ENCODE data around the gene SH3GLB1.

Gene SH3GLB1

DNA sequence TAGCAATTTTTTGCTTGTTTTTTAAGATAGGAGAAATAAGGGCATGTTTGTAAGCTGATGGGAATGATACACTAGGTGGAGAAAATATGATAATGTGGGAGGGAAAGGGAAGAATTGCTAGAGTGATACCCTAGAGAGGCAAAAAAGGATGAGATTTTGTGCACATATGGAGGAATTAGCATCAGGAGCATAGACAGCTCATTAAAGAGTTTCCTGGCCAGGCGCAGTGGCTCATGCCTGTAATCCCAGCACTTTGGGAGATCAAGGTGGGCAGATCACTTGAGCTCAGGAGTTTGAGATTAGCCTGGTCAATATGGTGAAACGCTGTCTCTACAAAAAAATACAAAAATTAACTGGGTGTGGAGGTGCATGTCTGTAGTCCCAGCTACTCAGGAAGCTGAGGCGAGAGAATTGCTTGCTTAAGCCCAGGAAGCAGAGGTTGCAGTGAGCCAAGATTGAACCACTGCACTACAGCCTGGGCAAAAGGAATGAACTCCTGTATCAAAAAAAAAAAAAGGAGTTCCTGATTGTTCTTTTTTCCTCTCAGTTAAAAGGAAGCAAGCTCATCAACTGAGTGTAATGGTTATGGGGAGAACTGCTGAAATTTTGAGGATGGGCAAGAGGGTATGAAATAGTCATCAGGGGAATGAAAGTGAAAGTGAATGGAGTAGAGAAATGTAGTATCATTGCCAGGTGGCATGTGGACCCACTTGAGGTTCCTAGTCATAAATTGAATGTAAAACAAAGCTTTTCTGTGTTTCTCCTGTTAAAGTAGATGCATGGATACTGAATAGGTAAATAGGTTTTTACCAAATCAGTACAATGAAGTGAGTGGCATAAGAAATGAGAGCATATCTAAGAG is 35.5 kb downstream of the SH3GLB1 start:
- no peak for DNase-seq

- DNase-seq: no peak
Observed at GRCh38 chr1:86741947-86742572, 37.7 kb downstream of the SH3GLB1 start.

- no peak for DNase-seq
Observed at GRCh38 chr1:86747304-86747703, 42.9 kb downstream of the SH3GLB1 start.

DNA sequence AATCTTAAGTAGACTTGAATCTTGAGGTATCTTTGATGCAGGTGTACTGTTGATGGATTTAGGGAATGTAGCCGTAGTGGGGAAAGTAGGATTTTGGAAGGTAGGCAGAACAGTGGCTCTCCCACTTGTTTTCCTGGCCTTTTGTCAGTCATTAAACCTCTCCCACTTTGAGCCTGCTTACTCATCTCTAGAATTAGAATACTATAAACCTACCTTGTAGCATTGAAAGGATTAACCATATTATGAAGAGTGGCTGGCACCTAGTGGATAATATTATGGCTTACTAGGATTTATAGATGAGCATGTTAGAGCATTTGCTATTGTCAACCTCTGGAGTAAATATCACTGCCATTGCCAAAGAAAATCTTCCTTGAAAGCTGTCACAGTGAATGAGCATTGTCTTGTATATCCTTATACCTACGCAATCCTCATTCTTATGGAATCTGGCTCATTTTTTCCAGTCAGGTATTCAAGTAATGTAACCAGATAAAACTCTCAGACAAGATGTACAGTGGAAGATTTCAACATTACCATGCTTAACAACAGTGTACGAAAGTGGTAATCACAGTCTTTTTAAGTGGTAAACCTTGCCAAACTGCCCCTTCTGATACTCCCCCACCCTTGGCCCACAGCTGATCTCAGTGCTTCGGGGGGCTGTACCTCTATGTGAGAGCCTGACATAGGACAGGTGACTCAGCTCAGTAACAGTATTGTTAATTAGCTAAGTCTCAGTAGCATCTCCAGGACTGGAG is 44.4 kb downstream of the SH3GLB1 start:
- DNase-seq: peak; percentile 65

GRCh38 chr1:86750076-86750475 is 45.7 kb downstream of the SH3GLB1 start:
- no peak for DNase-seq

- no peak for DNase-seq
Observed at GRCh38 chr1:86750530-86750929, 46.2 kb downstream of the SH3GLB1 start.

DNA sequence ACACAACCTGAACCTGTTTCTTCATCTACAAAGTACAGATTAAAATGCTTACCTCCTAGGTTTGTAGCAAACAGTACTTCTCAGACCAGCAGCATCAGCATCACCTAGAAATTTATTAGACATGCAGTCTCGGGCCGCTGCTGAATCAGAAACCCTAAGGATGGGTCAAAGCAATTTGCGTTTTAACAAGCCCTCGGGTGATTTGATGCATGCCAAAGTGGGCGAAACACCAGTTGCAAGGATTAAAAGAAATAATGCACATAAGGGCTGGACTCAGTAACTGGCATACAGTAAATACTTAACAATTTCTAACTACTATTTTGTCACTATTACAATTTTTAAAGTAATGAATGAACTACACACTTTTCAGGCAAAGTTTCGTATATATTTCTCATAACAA is 47.5 kb downstream of the SH3GLB1 start:
- DNase-seq: no peak

DNA sequence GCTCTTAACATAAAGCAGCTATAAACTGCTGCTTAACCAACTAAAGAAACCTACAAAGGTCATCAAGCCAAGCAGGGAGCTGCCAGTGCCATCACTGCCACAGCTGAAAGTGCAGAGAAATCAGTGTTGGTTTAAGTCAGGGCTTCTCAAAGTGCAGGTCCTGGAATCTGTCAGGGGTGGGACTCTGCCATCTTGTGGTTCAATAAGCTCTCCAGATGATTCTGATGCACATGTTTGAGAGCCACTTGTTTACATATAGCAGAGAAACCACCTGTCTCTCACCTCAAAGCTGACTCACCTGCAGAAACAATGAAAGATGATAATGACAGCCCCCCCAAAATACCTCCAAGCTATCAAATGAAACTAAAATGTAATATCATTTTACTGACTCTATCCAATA is 49.3 kb downstream of the SH3GLB1 start:
- DNase-seq: no peak

GRCh38 chr1:86754265-86754974 is 50.0 kb downstream of the SH3GLB1 start:
- no peak for DNase-seq

- no peak for DNase-seq
Observed at GRCh38 chr1:86756062-86756406, 51.7 kb downstream of the SH3GLB1 start.

DNA sequence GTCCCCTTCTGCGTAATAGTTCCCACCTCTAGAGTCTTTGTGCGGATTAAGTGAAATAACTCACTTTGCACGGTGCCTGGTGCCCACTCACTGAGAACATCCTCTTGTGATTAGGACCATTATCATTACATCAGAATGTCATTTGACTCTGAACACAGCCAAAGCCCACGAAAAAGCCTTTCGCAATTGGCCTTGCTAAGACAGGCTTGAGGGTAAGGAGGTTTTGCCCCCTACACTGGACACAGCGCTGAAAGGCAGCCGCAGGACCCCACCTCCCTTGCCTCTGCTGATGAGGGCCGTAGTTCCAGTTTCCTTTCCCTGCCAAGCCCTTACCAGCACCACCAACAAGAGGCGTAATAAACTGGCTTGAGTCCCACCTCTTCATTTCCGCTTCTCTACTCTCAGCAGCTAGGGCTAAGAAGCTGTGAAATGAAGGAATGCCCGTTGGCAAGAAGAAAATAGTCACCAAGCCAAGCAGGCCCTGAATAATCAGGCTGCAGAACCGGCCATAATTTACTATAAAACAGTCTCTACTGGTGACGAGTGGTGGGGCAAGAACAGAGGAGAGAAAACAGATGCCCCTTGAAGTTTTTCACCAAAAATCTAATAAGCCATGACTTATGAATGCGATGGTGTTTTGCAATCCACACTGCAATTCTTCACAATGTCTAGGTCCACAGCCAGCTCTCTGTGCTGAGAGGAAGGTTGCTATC is 53.1 kb downstream of the SH3GLB1 start:
- no peak for DNase-seq

- no peak for DNase-seq
Observed at GRCh38 chr1:86758570-86758969, 54.2 kb downstream of the SH3GLB1 start.

GRCh38 chr1:86760199-86760598 is 55.8 kb downstream of the SH3GLB1 start:
- no peak for DNase-seq

DNA sequence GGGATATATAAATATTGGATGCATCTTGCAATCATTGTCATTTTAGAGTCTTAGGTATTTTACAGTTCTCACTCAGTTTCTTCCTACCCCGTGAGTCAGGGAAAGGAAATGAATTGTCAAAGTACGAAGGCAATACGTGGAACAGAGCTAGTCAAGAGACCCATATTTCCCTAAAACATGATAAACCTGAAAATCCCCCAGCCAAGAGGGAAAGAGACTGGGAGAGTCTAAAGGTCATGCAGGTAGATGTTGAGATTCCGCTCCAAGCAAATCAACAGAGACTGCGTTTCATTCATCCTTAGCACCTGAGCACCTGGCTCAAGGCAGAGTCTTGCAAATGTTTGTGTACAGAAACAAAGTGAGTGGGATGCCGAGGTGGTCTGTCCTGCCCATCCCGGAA is 58.0 kb downstream of the SH3GLB1 start:
- DNase-seq: no peak

DNA sequence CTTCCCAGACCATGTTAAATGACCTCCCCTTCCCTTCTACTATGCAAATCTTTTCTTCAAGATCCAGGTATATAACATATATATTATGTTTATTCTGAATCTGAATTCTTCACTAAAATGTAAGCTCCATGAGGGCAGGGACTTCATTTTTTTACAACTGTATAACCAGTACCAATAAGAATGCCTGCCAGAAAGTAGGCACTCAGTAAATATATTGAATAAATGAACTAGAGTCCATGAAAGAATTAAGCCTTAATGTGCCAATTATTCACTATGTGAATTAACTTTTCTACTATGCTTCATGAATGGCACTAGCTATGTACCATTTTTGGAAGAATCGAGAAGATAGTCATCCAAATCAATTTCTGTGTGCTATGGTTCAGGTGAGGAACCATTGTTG is 60.1 kb downstream of the SH3GLB1 start:
- DNase-seq: no peak

DNA sequence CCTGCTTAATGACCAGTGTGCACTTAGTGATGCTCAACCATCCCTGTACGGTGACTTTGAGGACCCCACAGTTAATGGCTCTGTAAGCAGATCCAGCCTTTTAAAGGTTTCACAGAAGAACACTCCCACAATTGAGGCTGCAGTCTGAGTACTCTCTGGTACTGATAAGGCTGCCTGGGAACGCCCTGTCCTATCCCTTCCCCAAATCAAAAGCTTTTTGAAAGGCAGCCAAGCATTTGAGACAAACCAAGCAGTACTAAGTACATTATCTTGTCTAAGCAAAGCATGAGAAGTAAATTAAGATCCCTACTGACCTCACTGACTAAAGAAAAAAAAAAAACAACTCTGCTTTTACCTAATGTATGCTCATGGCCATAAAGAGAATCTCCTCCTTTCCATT is 60.7 kb downstream of the SH3GLB1 start:
- DNase-seq: peak; percentile 87

- DNase-seq: no peak
Observed at GRCh38 chr1:86765674-86766073, 61.3 kb downstream of the SH3GLB1 start.

- no peak for DNase-seq
Observed at GRCh38 chr1:86768554-86768953, 64.2 kb downstream of the SH3GLB1 start.

GRCh38 chr1:86769065-86769464 is 64.7 kb downstream of the SH3GLB1 start:
- DNase-seq: no peak

DNA sequence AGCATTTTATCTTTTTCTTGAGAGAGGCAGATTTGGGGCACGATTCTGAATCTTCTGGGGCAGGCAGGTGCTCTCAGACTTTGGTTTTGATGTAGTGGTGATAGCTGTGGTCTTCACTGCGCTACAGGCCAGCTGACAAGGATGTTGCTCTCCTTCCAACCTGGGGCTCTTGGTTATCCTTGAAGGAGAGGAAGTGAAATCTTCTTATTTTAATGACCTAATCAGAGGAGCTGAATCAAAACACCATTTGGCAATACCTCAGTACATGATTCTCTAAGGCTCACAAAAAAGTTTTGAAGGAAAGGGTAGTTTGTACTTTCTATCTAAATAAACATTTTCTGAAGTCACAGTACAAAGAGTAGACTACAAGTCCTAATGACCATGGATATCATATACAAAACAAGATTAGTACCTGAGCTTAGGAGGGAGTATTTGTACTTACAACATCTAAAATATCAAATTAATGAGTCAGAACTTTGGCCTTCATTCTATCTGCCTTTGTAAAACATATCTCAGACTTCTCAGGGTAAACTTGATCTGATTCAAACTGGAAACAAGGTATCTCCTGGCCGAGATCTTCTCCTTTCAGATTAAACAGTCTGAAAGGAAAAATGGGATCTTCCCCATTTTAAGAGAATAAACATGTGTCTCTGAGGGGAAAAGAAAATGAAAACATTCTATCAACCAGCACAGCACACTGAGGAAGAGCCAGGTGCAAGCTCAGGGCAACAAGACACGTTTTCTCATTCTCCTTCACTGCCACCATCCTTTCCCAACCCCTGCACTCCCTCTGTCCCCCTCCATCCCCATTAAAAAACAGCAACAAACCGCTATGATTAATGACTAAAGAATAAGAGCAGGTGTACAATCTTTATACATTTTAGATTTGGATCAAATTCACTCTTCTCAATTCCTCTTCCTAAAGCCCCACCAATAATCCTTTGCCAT is 69.2 kb downstream of the SH3GLB1 start:
- DNase-seq: peak; percentile 81

Measured in NCI-H226 (cell line).